Sigmoid colon (tissue), 7 donors: ENCODE data around the gene XPO6. TPM values are rescaled to one million over a fixed set of nuclear protein-coding genes. Genes with fewer than 3 reads are reported as not detected.

Experiments used
- DNase-seq: peaks from one replicate; pipeline ENCODE4 v3.0.0-alpha.2; 2019
- H3K27ac ChIP-seq, 4 donors: fragments of 200-600 bp; sonication (generic); one replicate each; pipeline ENCODE4 v1.5.1; 2016 to 2019; ENCODE audit warnings: mild to moderate bottlenecking in 1 of 4
- H3K27me3 ChIP-seq, 3 donors: fragments of 200-600 bp; sonication (generic); one replicate each; pipeline ENCODE4 v1.5.1; 2019; ENCODE audit warnings: mild to moderate bottlenecking in 1 of 3
- H3K36me3 ChIP-seq, 4 donors: fragments of 200-600 bp; sonication (generic); one replicate each; pipeline ENCODE4 v1.5.1; 2016 to 2019
- H3K4me1 ChIP-seq, 4 donors: fragments of 200-600 bp; sonication (generic); one replicate each; pipeline ENCODE4 v1.5.1; 2017 to 2019
- H3K4me3 ChIP-seq, 4 donors: fragments of 200-600 bp; sonication (generic); one replicate each; pipeline ENCODE4 v1.5.1; 2017 to 2019; ENCODE audit warnings: mild to moderate bottlenecking in 2 of 4, moderate library complexity in 1 of 4
- H3K9me3 ChIP-seq, 4 donors: fragments of 200-600 bp in 3 of 4; sonication (generic) in 3 of 4; one replicate each; pipeline versions ENCODE4 v1.5.1 to v1.6.1; 2013 to 2019
- CTCF ChIP-seq, 4 experiments: fragments of 450-650 bp in 3 of 4; fragments of 200-600 bp in 1 of 4; IDR thresholded peaks; one replicate each; pipeline ENCODE4 v1.5.1; 2016 to 2019; ENCODE audit warnings: antibody characterized with exemption in 4 of 4, mild to moderate bottlenecking in 3 of 4, moderate library complexity in 2 of 4
- EP300 ChIP-seq, 4 donors: sonication (generic); formaldehyde crosslinking; IDR thresholded peaks; one replicate each; pipeline ENCODE4 v1.6.1; 2017; ENCODE audit warnings: antibody characterized with exemption in 4 of 4
- POLR2A ChIP-seq, 2 donors: fragments of 450-650 bp; IDR thresholded peaks; one replicate each; pipeline ENCODE4 v1.6.1; 2016; ENCODE audit warnings: antibody characterized with exemption in 2 of 2, mild to moderate bottlenecking in 2 of 2, moderate library complexity in 2 of 2
- POLR2AphosphoS5 ChIP-seq, 4 donors: sonication (generic); formaldehyde crosslinking; IDR thresholded peaks; one replicate each; pipeline ENCODE4 v1.6.1; 2017; ENCODE audit warnings: antibody characterized with exemption in 4 of 4
- WGBS, 2 donors: extraction: QIAGEN DNeasy Blood & Tissue Kit; methylation state at CpG; one replicate each; pipeline ENCODE4 v1.1.7; 2013; 5-methylcytosine and 5-hydroxymethylcytosine counted together
- intact Hi-C: fragments of 100-400 bp; cut with DNase I; formaldehyde crosslinking; loops from one replicate; pipeline ENCODE4 v1.15.1; 2023
- polyA plus RNA-seq, 3 donors: library from polyadenylated mRNA; stranded (reverse); fragments of 200-250 nt; gene quantifications; one replicate each; pipeline ENCODE4 v1.2.3, GENCODE V29; 2013
- total RNA-seq, 4 donors: library from RNA; depleted of rRNA; stranded (reverse); fragments of >200 nt; gene quantifications; one replicate each; pipeline ENCODE4 v1.1.0, GENCODE V29; 2016
- donor health status: healthy with polysubstance abuse.
- donor health status: Bipolar disorder and iron deficiency.
- donor health status: healthy.

Gene XPO6
- total and polyA plus RNA-seq, 7 donors, result 40.2 to 101 (median 48.9) TPM

- Histone ChIP-seq H3K36me3 (peaks cover 42 to 67% (median 47%) of the 10 kb centered on the region in 4 donors), H3K27me3 (no peaks in the 10 kb centered on the region), H3K27ac (no peak overlapping the region), H3K4me1 (no peaks in the 10 kb centered on the region), H3K9me3 (no peaks in the 10 kb centered on the region), H3K4me3 (no peak overlapping the region)
- intact Hi-C loops, result no loop called here
- TF ChIP-seq CTCF (IDR thresholded peaks at IDR 0.05), result no peak
- TF ChIP-seq EP300 (IDR thresholded peaks at IDR 0.05), result no peak
- no peak for TF ChIP-seq POLR2AphosphoS5 (IDR thresholded peaks at IDR 0.05)
- TF ChIP-seq POLR2A (IDR thresholded peaks at IDR 0.05), result no peak
- DNase-seq, result no peak
- WGBS, 2 donors, result 94 to 95% methylated on average over 21 of the region's 21 CpGs
These were observed 113.4 kb downstream of the XPO6 start for GRCh38 chr16:28098171-28098958.

- Histone ChIP-seq H3K27me3 (no peaks in the 10 kb centered on the region), H3K36me3 (peaks cover 31 to 55% (median 37%) of the 10 kb centered on the region in 4 donors), H3K4me1 (no peaks in the 10 kb centered on the region), H3K4me3 (no peak overlapping the region), H3K27ac (no peak overlapping the region), H3K9me3 (no peaks in the 10 kb centered on the region)
- DNase-seq, result peak; percentile 60
- no peak for TF ChIP-seq POLR2AphosphoS5 (IDR thresholded peaks at IDR 0.05)
- TF ChIP-seq POLR2A (IDR thresholded peaks at IDR 0.05), result no peak
- 84 to 88% methylated on average over 17 of the region's 17 CpGs for WGBS, 2 donors
- intact Hi-C loops, result no loop called here
These were observed 114.5 kb downstream of the XPO6 start for GRCh38 chr16:28096983-28097899.

DNA sequence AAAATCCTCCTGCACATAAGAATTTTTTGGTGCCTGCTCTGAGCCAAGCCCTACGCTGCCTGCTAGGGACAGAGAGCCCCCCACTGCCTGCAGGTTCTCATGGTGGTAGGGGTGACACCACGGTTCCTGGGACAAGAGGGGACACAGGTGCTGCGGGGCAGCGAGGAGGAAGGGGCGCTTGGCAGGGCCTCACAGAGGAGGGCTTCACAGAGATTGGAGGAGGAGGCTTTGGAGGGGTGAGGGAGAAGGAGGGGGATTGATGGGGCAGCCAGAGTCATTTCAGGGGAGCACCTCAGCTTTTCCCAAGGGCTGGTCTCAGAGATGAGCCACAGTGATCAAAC lies 118.4 kb downstream of the XPO6 start:
- DNase-seq, result peak; percentile 43
- TF ChIP-seq POLR2A (IDR thresholded peaks at IDR 0.05) (no peak), POLR2AphosphoS5 (IDR thresholded peaks at IDR 0.05) (no peak), EP300 (IDR thresholded peaks at IDR 0.05) (no peak), CTCF (IDR thresholded peaks at IDR 0.05) (no peak)
- Histone ChIP-seq H3K27me3 (no peaks in the 10 kb centered on the region), H3K9me3 (no peaks in the 10 kb centered on the region), H3K36me3 (peaks cover 3 to 17% (median 11%) of the 10 kb centered on the region in 4 donors), H3K4me1 (no peaks in the 10 kb centered on the region), H3K4me3 (no peak overlapping the region), H3K27ac (no peak overlapping the region)
- 88 to 93% methylated on average over 5 of the region's 5 CpGs for WGBS, 2 donors
- intact Hi-C loops, result no loop called here

DNA sequence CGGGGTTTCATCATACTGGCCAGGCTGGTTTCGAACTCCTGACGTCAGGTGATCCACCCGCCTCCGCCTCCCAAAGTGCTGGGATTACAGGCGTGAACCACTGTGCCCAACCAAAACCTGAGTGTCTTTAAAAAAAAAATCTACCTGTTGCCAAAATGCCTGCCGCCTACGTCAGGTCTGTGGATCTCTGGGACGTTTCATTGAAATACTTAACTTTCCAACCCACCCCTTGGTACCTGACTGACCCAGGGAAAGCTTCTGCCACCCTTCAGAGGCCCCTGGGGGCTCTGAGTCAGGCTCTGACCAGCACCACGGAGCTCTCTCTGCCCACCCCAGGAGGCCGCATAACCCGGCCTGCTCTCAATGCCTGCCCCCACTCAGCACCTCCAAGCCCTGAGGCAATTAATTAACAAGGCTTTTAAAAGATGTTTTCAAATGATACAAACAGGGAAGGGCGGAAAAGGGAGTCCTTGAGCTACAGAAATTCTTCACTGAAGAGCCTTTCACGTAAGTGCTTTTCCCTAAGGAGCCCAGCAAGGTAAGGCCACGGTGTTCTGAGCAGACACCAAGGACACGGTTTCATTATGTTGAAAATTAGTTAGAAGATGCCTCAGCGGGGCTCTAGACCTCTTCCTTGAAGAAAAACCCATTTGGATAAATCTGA lies 118.9 kb downstream of the XPO6 start:
- no peak overlapping the region for H3K27ac ChIP-seq
- intact Hi-C loops, result no loop called here
- H3K27me3 ChIP-seq, result no peaks in the 10 kb centered on the region
- peaks cover 0 to 12% (median 6%) of the 10 kb centered on the region in 4 donors for H3K36me3 ChIP-seq
- DNase-seq, result peak; percentile 38
- H3K4me3 ChIP-seq, result no peak overlapping the region
- 85 to 89% methylated on average over 17 of the region's 17 CpGs for WGBS, 2 donors
- H3K4me1 ChIP-seq, result no peaks in the 10 kb centered on the region
- H3K9me3 ChIP-seq, result no peaks in the 10 kb centered on the region
- TF ChIP-seq POLR2AphosphoS5 (IDR thresholded peaks at IDR 0.05), result no peak
- no peak for TF ChIP-seq CTCF (IDR thresholded peaks at IDR 0.05)
- TF ChIP-seq EP300 (IDR thresholded peaks at IDR 0.05), result no peak
- TF ChIP-seq POLR2A (IDR thresholded peaks at IDR 0.05), result no peak
